ENCODE data around the gene DAB2. TPM values are rescaled to one million over a fixed set of nuclear protein-coding genes. Genes with fewer than 3 reads are reported as not detected.

The DAB2 gene
- total RNA-seq, 1 experiment from 2014 or later, result 5.5 TPM

- TF ChIP-seq MAX (IDR thresholded peaks at IDR 0.05) (no peak), CBX3 (IDR thresholded peaks at IDR 0.05; ENCODE audit: low read depth) (no peak), CTCF (IDR thresholded peaks at IDR 0.05 in 2 of 3, conservative IDR thresholded peaks at IDR 0.05 in 1 of 3; ENCODE audit: borderline replicate concordance in 1 of 3, insufficient read depth in 1 of 3, low read depth in 2 of 3, low read length in 2 of 3) (no peak)
These were observed 51.0 kb downstream of the DAB2 start (continued) for GRCh38 chr5:39373791-39374190.

- intact Hi-C loops (cut with micrococcal nuclease), result no loop called here
- H3K36me3 ChIP-seq (ENCODE audit: control insufficient read depth in 1 of 2, insufficient read depth in 2 of 2, low read length in 2 of 2), result no peaks in the 10 kb centered on the region
- TF ChIP-seq ZBTB33 (IDR thresholded peaks at IDR 0.05; ENCODE audit: extremely low read depth, insufficient replicate concordance, low read length), result no peak
- no peak for TF ChIP-seq ATF3 (IDR thresholded peaks at IDR 0.05)
- no peak for TF ChIP-seq CEBPB (IDR thresholded peaks at IDR 0.05; ENCODE audit: low read depth)
- no peak for TF ChIP-seq YY1 (IDR thresholded peaks at IDR 0.05; ENCODE audit: extremely low read depth, insufficient replicate concordance, low read depth, low read length)
- ChIA-PET RAD21 (ENCODE audit: low non-redundant PET in 1 of 2, low total read pairs in 2 of 2, uncharacterized antibody in 2 of 2, unreplicated experiment in 2 of 2) (no interaction called here), POLR2A (no interaction called here), CTCF (no interaction called here)
- H3K4me3 ChIP-seq (replicated peaks in 1 of 2; ENCODE audit: low read depth in 1 of 2, low read length in 2 of 2), result no peak overlapping the region
- H3K4me2 ChIP-seq (ENCODE audit: low read length), result no peak overlapping the region
- H3K9ac ChIP-seq (ENCODE audit: low read length), result no peak overlapping the region
- DNase-seq (ENCODE audit: low read depth, low spot score) (no peak), ATAC-seq (no peak)
- no peak overlapping the region for H3K27ac ChIP-seq (ENCODE audit: low read depth, low read length)
- no peaks in the 10 kb centered on the region for H3K79me2 ChIP-seq (ENCODE audit: insufficient read depth, low read length)
- no peak overlapping the region for H2AFZ ChIP-seq (ENCODE audit: low read depth, low read length, poor library complexity, severe bottlenecking)
- H3K4me1 ChIP-seq (ENCODE audit: control insufficient read depth in 1 of 2, insufficient read depth in 2 of 2, low read length in 2 of 2), result no peaks in the 10 kb centered on the region
- H3K9me3 ChIP-seq (ENCODE audit: control insufficient read depth in 1 of 2, insufficient read depth in 1 of 2, low read depth in 1 of 2, low read length in 2 of 2), result no peaks in the 10 kb centered on the region
- H3K9me2 ChIP-seq (ENCODE audit: insufficient read depth), result no peaks in the 10 kb centered on the region
- H3K27me3 ChIP-seq (ENCODE audit: insufficient read depth, low read length), result no peaks in the 10 kb centered on the region
- no TSS peak for BruUV-seq (replicated peaks)
- no peaks in the 10 kb centered on the region for H4K20me1 ChIP-seq (ENCODE audit: insufficient read depth)
These were observed 53.5 kb downstream of the DAB2 start for GRCh38 chr5:39371367-39371635.

All from HCT116 (cell line).